ENCODE measurements around the gene ZNF536. TPM values are rescaled to one million over a fixed set of nuclear protein-coding genes. Genes with fewer than 3 reads are reported as not detected.
"Not testable (repeated sequence)": the region's sequence is repeated elsewhere in the genome, so short reads cannot be mapped to it uniquely, and the experiment has no call there.

Gene ZNF536
- total RNA-seq, 5 donors from 2014 or later (not counting 1 experiment from before 2014, with no cell fraction given) = 0.03 to 0.40 (median 0.07) TPM; not detected in 1

GRCh38 chr19:30398539-30398938 lies 26.4 kb downstream of the ZNF536 start:
- H3K4me3 Mint-ChIP-seq; H3K36me3 ChIP-seq (ENCODE audit: control insufficient read depth in 2 of 2, extremely low read depth in 1 of 2, insufficient read depth in 1 of 2, low read length in 1 of 2); H3K27ac ChIP-seq (ENCODE audit: low read length); CTCF ChIA-PET; H3K9me3 Mint-ChIP-seq; DNase-seq; H3K4me3 ChIP-seq (ENCODE audit: control insufficient read depth in 1 of 2, extremely low read depth in 1 of 2, low read length in 1 of 2); ATAC-seq (replicated peaks in 1 of 4); H3K9me3 ChIP-seq; H3K27me3 Mint-ChIP-seq; H3K27me3 ChIP-seq (replicated peaks in 1 of 2; ENCODE audit: control insufficient read depth in 2 of 2, extremely low read depth in 1 of 2, insufficient read depth in 2 of 2, low read length in 1 of 2); H3K4me1 Mint-ChIP-seq; H3K36me3 Mint-ChIP-seq; H3K4me1 ChIP-seq (ENCODE audit: control insufficient read depth in 1 of 2, extremely low read depth in 1 of 2, insufficient read depth in 2 of 2, low read length in 2 of 2); POLR2A ChIA-PET; H3K27ac Mint-ChIP-seq: not testable (repeated sequence)
- WGBS (ENCODE audit: insufficient coverage) = no CpG with 5 or more reads among the region's 3 CpGs

GRCh38 chr19:30401956-30402355 lies 29.8 kb downstream of the ZNF536 start:
- Mint-ChIP-seq H3K27me3 (peaks cover 1 to 5% of the 10 kb centered on the region in 2 donors), H3K27ac (no peak overlapping the region), H3K4me1 (no peaks in the 10 kb centered on the region), H3K36me3 (no peaks in the 10 kb centered on the region), H3K9me3 (peaks cover 0 to 3% (median 0%) of the 10 kb centered on the region in 3 donors), H3K4me3 (no peak overlapping the region)
- H3K4me1 ChIP-seq (ENCODE audit: control insufficient read depth in 1 of 2, extremely low read depth in 1 of 2, insufficient read depth in 2 of 2, low read length in 2 of 2) = no peaks in the 10 kb centered on the region
- H3K27me3 ChIP-seq (replicated peaks in 1 of 2; ENCODE audit: control insufficient read depth in 2 of 2, extremely low read depth in 1 of 2, insufficient read depth in 2 of 2, low read length in 1 of 2) = peaks cover 0 to 7% of the 10 kb centered on the region in 2 experiments
- ChIA-PET CTCF (no interaction called here), POLR2A (no interaction called here)
- no peak overlapping the region for H3K27ac ChIP-seq (ENCODE audit: low read length)
- DNase-seq (no peak), ATAC-seq (replicated peaks in 1 of 4) (no peak)
- no peak overlapping the region for H3K4me3 ChIP-seq (ENCODE audit: control insufficient read depth in 1 of 2, extremely low read depth in 1 of 2, low read length in 1 of 2)
- H3K9me3 ChIP-seq = no peaks in the 10 kb centered on the region
- WGBS (ENCODE audit: insufficient coverage) = 100% methylated on average over 2 of the region's 4 CpGs
- no peaks in the 10 kb centered on the region for H3K36me3 ChIP-seq (ENCODE audit: control insufficient read depth in 2 of 2, extremely low read depth in 1 of 2, insufficient read depth in 1 of 2, low read length in 1 of 2)

- CTCF ChIA-PET = no interaction called here
- POLR2A ChIA-PET = interaction anchor here in 1 of 2 donors (0.5 kb wide), 1 partner anchor 39 kb away, joined by 3 read pairs; no protein-coding TSS in a partner anchor
- no peaks in the 10 kb centered on the region for H3K4me1 Mint-ChIP-seq
These were observed 30.4 kb downstream of the ZNF536 start for GRCh38 chr19:30402436-30403202.

GRCh38 chr19:30403203-30403985 lies 31.2 kb downstream of the ZNF536 start:
- POLR2A ChIA-PET = interaction anchor here in 1 of 2 donors (0.5 kb wide), 1 partner anchor 39 kb away, joined by 3 read pairs; no protein-coding TSS in a partner anchor
- Histone ChIP-seq H3K9me3 (no peaks in the 10 kb centered on the region), H3K4me1 (ENCODE audit: control insufficient read depth in 1 of 2, extremely low read depth in 1 of 2, insufficient read depth in 2 of 2, low read length in 2 of 2) (no peaks in the 10 kb centered on the region), H3K36me3 (ENCODE audit: control insufficient read depth in 2 of 2, extremely low read depth in 1 of 2, insufficient read depth in 1 of 2, low read length in 1 of 2) (no peaks in the 10 kb centered on the region), H3K27me3 (replicated peaks in 1 of 2; ENCODE audit: control insufficient read depth in 2 of 2, extremely low read depth in 1 of 2, insufficient read depth in 2 of 2, low read length in 1 of 2) (peaks cover 0 to 7% of the 10 kb centered on the region in 2 experiments), H3K27ac (ENCODE audit: low read length) (no peak overlapping the region), H3K4me3 (ENCODE audit: control insufficient read depth in 1 of 2, extremely low read depth in 1 of 2, low read length in 1 of 2) (no peak overlapping the region)
- Mint-ChIP-seq H3K27ac (no peak overlapping the region), H3K27me3 (peaks cover 1 to 5% of the 10 kb centered on the region in 2 donors), H3K36me3 (no peaks in the 10 kb centered on the region), H3K4me1 (no peaks in the 10 kb centered on the region), H3K9me3 (peaks cover 0 to 2% (median 0%) of the 10 kb centered on the region in 3 donors), H3K4me3 (no peak overlapping the region)
- DNase-seq = no peak
- no peak for ATAC-seq (replicated peaks in 1 of 4)
- CTCF ChIA-PET = no interaction called here
- WGBS (ENCODE audit: insufficient coverage) = 73% methylated on average over 4 of the region's 12 CpGs

More at GRCh38 chr19:30402436-30403202, 30.4 kb downstream of the ZNF536 start:
- no peaks in the 10 kb centered on the region for H3K36me3 Mint-ChIP-seq
- H3K27ac ChIP-seq (ENCODE audit: low read length) = no peak overlapping the region
- no peaks in the 10 kb centered on the region for H3K4me1 ChIP-seq (ENCODE audit: control insufficient read depth in 1 of 2, extremely low read depth in 1 of 2, insufficient read depth in 2 of 2, low read length in 2 of 2)
- peaks cover 0 to 7% of the 10 kb centered on the region in 2 experiments for H3K27me3 ChIP-seq (replicated peaks in 1 of 2; ENCODE audit: control insufficient read depth in 2 of 2, extremely low read depth in 1 of 2, insufficient read depth in 2 of 2, low read length in 1 of 2)
- H3K9me3 ChIP-seq = no peaks in the 10 kb centered on the region
- H3K27me3 Mint-ChIP-seq = peaks cover 1 to 5% of the 10 kb centered on the region in 2 donors
- DNase-seq (no peak), ATAC-seq (replicated peaks in 1 of 4) (no peak)
- no peak overlapping the region for H3K4me3 ChIP-seq (ENCODE audit: control insufficient read depth in 1 of 2, extremely low read depth in 1 of 2, low read length in 1 of 2)
- 87% methylated on average over 4 of the region's 15 CpGs for WGBS (ENCODE audit: insufficient coverage)
- no peak overlapping the region for H3K4me3 Mint-ChIP-seq
- no peak overlapping the region for H3K27ac Mint-ChIP-seq
- no peaks in the 10 kb centered on the region for H3K36me3 ChIP-seq (ENCODE audit: control insufficient read depth in 2 of 2, extremely low read depth in 1 of 2, insufficient read depth in 1 of 2, low read length in 1 of 2)
- H3K9me3 Mint-ChIP-seq = peaks cover 0 to 3% (median 0%) of the 10 kb centered on the region in 3 donors

- CTCF ChIA-PET = no interaction called here
- no peak overlapping the region for H3K27ac ChIP-seq (ENCODE audit: low read length)
These were observed 34.3 kb downstream of the ZNF536 start for GRCh38 chr19:30406220-30407067.

More at GRCh38 chr19:30406220-30407067, 34.3 kb downstream of the ZNF536 start:
- Mint-ChIP-seq H3K36me3 (no peaks in the 10 kb centered on the region), H3K9me3 (no peaks in the 10 kb centered on the region), H3K4me1 (no peaks in the 10 kb centered on the region), H3K27me3 (peaks cover 1 to 5% of the 10 kb centered on the region in 2 donors), H3K27ac (no peak overlapping the region), H3K4me3 (no peak overlapping the region)
- Histone ChIP-seq H3K9me3 (no peaks in the 10 kb centered on the region), H3K4me1 (ENCODE audit: control insufficient read depth in 1 of 2, extremely low read depth in 1 of 2, insufficient read depth in 2 of 2, low read length in 2 of 2) (no peaks in the 10 kb centered on the region), H3K27me3 (replicated peaks in 1 of 2; ENCODE audit: control insufficient read depth in 2 of 2, extremely low read depth in 1 of 2, insufficient read depth in 2 of 2, low read length in 1 of 2) (peaks cover 0 to 7% of the 10 kb centered on the region in 2 experiments), H3K36me3 (ENCODE audit: control insufficient read depth in 2 of 2, extremely low read depth in 1 of 2, insufficient read depth in 1 of 2, low read length in 1 of 2) (no peaks in the 10 kb centered on the region), H3K4me3 (ENCODE audit: control insufficient read depth in 1 of 2, extremely low read depth in 1 of 2, low read length in 1 of 2) (no peak overlapping the region)
- 53% methylated on average over 13 of the region's 13 CpGs for WGBS (ENCODE audit: insufficient coverage)
- POLR2A ChIA-PET = no interaction called here
- ATAC-seq (replicated peaks in 1 of 4) (no peak), DNase-seq (no peak)

Data from T-cell (primary cell).